GM19025 (cell line): ENCODE measurements around the gene CYBRD1.
"Not testable (repeated sequence)": the region's sequence is repeated elsewhere in the genome, so short reads cannot be mapped to it uniquely, and the experiment has no call there.

Experiments
- ATAC-seq: cut with Tn5 transposase; IDR thresholded peaks from one replicate; pipeline ENCODE4 v1.9.1; 2021; ENCODE audit warnings: mild to moderate bottlenecking, low read depth, moderate library complexity; ENCODE audit not compliant: unreplicated experiment

CYBRD1 gene

GRCh38 chr2:171522052-171522787 is at the start of gene CYBRD1:
CYBRD1 (plus strand) TSS chr2:171522474; CDS start chr2:171522546, 72 bp downstream.
- ATAC-seq, result no peak

- ATAC-seq, result no peak
Observed at GRCh38 chr2:171475979-171476378, 46.3 kb upstream of the CYBRD1 start.

- no peak for ATAC-seq
Observed at GRCh38 chr2:171478345-171478744, 43.9 kb upstream of the CYBRD1 start.

- ATAC-seq, result no peak
Observed at GRCh38 chr2:171479154-171479814, 43.0 kb upstream of the CYBRD1 start.

- no peak for ATAC-seq
Observed at GRCh38 chr2:171480908-171481307, 41.4 kb upstream of the CYBRD1 start.

GRCh38 chr2:171482308-171482707 is 40.0 kb upstream of the CYBRD1 start:
- no peak for ATAC-seq

GRCh38 chr2:171482877-171483276 is 39.4 kb upstream of the CYBRD1 start:
- no peak for ATAC-seq

GRCh38 chr2:171483793-171484192 is 38.5 kb upstream of the CYBRD1 start:
- no peak for ATAC-seq

GRCh38 chr2:171485116-171485515 is 37.2 kb upstream of the CYBRD1 start:
- no peak for ATAC-seq

GRCh38 chr2:171487201-171487600 is 35.1 kb upstream of the CYBRD1 start:
- ATAC-seq, result no peak

- no peak for ATAC-seq
Observed at GRCh38 chr2:171487803-171488259, 34.4 kb upstream of the CYBRD1 start.

GRCh38 chr2:171490577-171490976 is 31.7 kb upstream of the CYBRD1 start:
- no peak for ATAC-seq

GRCh38 chr2:171491292-171491691 is 31.0 kb upstream of the CYBRD1 start:
- ATAC-seq, result no peak

- ATAC-seq, result no peak
Observed at GRCh38 chr2:171492664-171493063, 29.6 kb upstream of the CYBRD1 start.

- not testable (repeated sequence) for ATAC-seq
Observed at GRCh38 chr2:171497664-171498063, 24.6 kb upstream of the CYBRD1 start.

GRCh38 chr2:171505374-171505773 is 16.9 kb upstream of the CYBRD1 start:
- no peak for ATAC-seq

- peak; percentile 59 for ATAC-seq
Observed at GRCh38 chr2:171509945-171510731, 12.1 kb upstream of the CYBRD1 start.

- no peak for ATAC-seq
Observed at GRCh38 chr2:171512014-171512413, 10.3 kb upstream of the CYBRD1 start.

GRCh38 chr2:171512683-171513195 is 9.5 kb upstream of the CYBRD1 start:
- no peak for ATAC-seq

GRCh38 chr2:171513719-171514160 is 8.5 kb upstream of the CYBRD1 start:
- ATAC-seq, result no peak
